Osteoblast (primary cell): Measurements from ENCODE around the gene WNT8B. TPM values are rescaled to one million over a fixed set of nuclear protein-coding genes. Genes with fewer than 3 reads are reported as not detected.
A peak's percentile ranks its signal among the peaks of the same experiment; 100 is the strongest.

Source experiments
- DNase-seq: peaks from one replicate; pipeline ENCODE4 v3.0.0; 2011; ENCODE audit warnings: low spot score, mixed read lengths; ENCODE audit not compliant: insufficient read length; ENCODE audit errors: missing footprints
- H2AFZ ChIP-seq: 2 replicates; pipeline ENCODE4 v1.6.0; 2011; ENCODE audit warnings: mild to moderate bottlenecking, low read length
- H3K27ac ChIP-seq: 2 replicates; pipeline ENCODE4 v1.5.1; 2011; ENCODE audit warnings: mild to moderate bottlenecking, low read depth, low read length, moderate library complexity
- H3K27me3 ChIP-seq: 2 replicates; pipeline ENCODE4 v1.6.0; 2012; ENCODE audit warnings: mild to moderate bottlenecking, control low read depth, inconsistent platforms, low read length, moderate library complexity; ENCODE audit not compliant: insufficient read depth
- H3K36me3 ChIP-seq: 2 replicates; pipeline ENCODE4 v1.5.1; 2011; ENCODE audit warnings: mild to moderate bottlenecking, low read length, control low read depth, moderate library complexity; ENCODE audit not compliant: insufficient read depth
- H3K4me1 ChIP-seq: 2 replicates; pipeline ENCODE4 v1.5.1; 2011; ENCODE audit warnings: mild to moderate bottlenecking, low read length, control low read depth, moderate library complexity; ENCODE audit not compliant: insufficient read depth
- H3K4me2 ChIP-seq: 2 replicates; pipeline ENCODE4 v1.6.0; 2011; ENCODE audit warnings: mild to moderate bottlenecking, low read length; ENCODE audit not compliant: insufficient read depth
- H3K4me3 ChIP-seq: fragments of 200-600 bp; sonication (generic); 3 replicates; pipeline ENCODE4 v1.5.1; 2012; ENCODE audit warnings: mild to moderate bottlenecking, low read length, inconsistent platforms; ENCODE audit not compliant: insufficient read depth
- H3K79me2 ChIP-seq: 2 replicates; pipeline ENCODE4 v1.6.0; 2012; ENCODE audit warnings: mild to moderate bottlenecking, low read length, control low read depth, inconsistent platforms; ENCODE audit not compliant: insufficient read depth
- H3K9me3 ChIP-seq: 2 replicates; pipeline ENCODE4 v1.5.1; 2011; ENCODE audit warnings: low read depth, low read length, control low read depth
- H4K20me1 ChIP-seq: 2 replicates; pipeline ENCODE4 v1.6.0; 2012; ENCODE audit warnings: mild to moderate bottlenecking, low read length, control low read depth; ENCODE audit not compliant: insufficient read depth
- CTCF ChIP-seq: IDR thresholded peaks from 2 replicates; pipeline ENCODE4 v1.5.1; 2011; ENCODE audit warnings: mild to moderate bottlenecking, low read depth, low read length, moderate library complexity; ENCODE audit errors: extremely low read depth
- total RNA-seq: library from RNA; depleted of rRNA; stranded (reverse); fragments of >200 nt; gene quantifications from 2 replicates; pipeline ENCODE4 v1.2.3, GENCODE V29; 2012

Gene WNT8B
- total RNA-seq, 1 donor, result not detected

- Histone ChIP-seq H3K4me3 (no peak overlapping the region), H3K27me3 (peaks cover 7% of the 10 kb centered on the region), H2AFZ (no peak overlapping the region), H3K4me1 (no peaks in the 10 kb centered on the region), H3K27ac (no peak overlapping the region), H3K36me3 (no peaks in the 10 kb centered on the region), H3K79me2 (no peaks in the 10 kb centered on the region), H4K20me1 (no peaks in the 10 kb centered on the region), H3K9me3 (no peaks in the 10 kb centered on the region), H3K4me2 (no peak overlapping the region)
- TF ChIP-seq CTCF, result peak; percentile 100
- peak; percentile 80 for DNase-seq
Observed at GRCh38 chr10:100433253-100434240, 29.3 kb upstream of the WNT8B start.

GRCh38 chr10:100436255-100436654 lies 26.6 kb upstream of the WNT8B start:
- no peak for TF ChIP-seq CTCF
- no peak for DNase-seq

GRCh38 chr10:100438674-100439315 lies 24.0 kb upstream of the WNT8B start:
- no peak for DNase-seq
- Histone ChIP-seq H3K36me3 (no peaks in the 10 kb centered on the region), H3K4me1 (no peaks in the 10 kb centered on the region), H3K79me2 (no peaks in the 10 kb centered on the region), H4K20me1 (no peaks in the 10 kb centered on the region), H2AFZ (no peak overlapping the region), H3K4me3 (no peak overlapping the region), H3K4me2 (no peak overlapping the region), H3K27ac (no peak overlapping the region), H3K27me3 (no peaks in the 10 kb centered on the region), H3K9me3 (no peaks in the 10 kb centered on the region)
- TF ChIP-seq CTCF, result no peak

More at GRCh38 chr10:100436255-100436654, 26.6 kb upstream of the WNT8B start:
- Histone ChIP-seq H2AFZ (no peak overlapping the region), H3K4me3 (no peak overlapping the region), H3K9me3 (no peaks in the 10 kb centered on the region), H3K27me3 (peaks cover 4% of the 10 kb centered on the region), H3K4me2 (no peak overlapping the region), H3K79me2 (no peaks in the 10 kb centered on the region), H3K4me1 (no peaks in the 10 kb centered on the region), H3K27ac (no peak overlapping the region), H4K20me1 (no peaks in the 10 kb centered on the region), H3K36me3 (no peaks in the 10 kb centered on the region)

- Histone ChIP-seq H2AFZ (no peak overlapping the region), H3K9me3 (no peaks in the 10 kb centered on the region), H3K27me3 (peaks cover 2% of the 10 kb centered on the region)
Observed at GRCh38 chr10:100442548-100442947, 20.3 kb upstream of the WNT8B start.

More at GRCh38 chr10:100442548-100442947, 20.3 kb upstream of the WNT8B start:
- H3K36me3 ChIP-seq, result no peaks in the 10 kb centered on the region
- no peak overlapping the region for H3K27ac ChIP-seq
- H3K79me2 ChIP-seq, result no peaks in the 10 kb centered on the region
- H3K4me1 ChIP-seq, result no peaks in the 10 kb centered on the region
- no peak for TF ChIP-seq CTCF
- no peak for DNase-seq
- H4K20me1 ChIP-seq, result no peaks in the 10 kb centered on the region
- H3K4me3 ChIP-seq, result no peak overlapping the region
- H3K4me2 ChIP-seq, result no peak overlapping the region
